RWPE2 (cell line): ENCODE measurements around the gene C19orf25.
"Not testable (repeated sequence)": the region's sequence is repeated elsewhere in the genome, so short reads cannot be mapped to it uniquely, and the experiment has no call there.

Experiments used
- ATAC-seq: fragments of 200-7000 bp; cut with Tn5 transposase; 3 replicates; pipeline ENCODE4 v1.9.1; 2021; ENCODE audit warnings: low read depth
- DNase-seq: peaks from one replicate; pipeline ENCODE4 v3.0.0-alpha.2; 2020; ENCODE audit warnings: low spot score
- H3K27ac ChIP-seq: fragments of 450-650 bp; 2 replicates; pipeline ENCODE4 v1.5.1; 2017; ENCODE audit warnings: mild to moderate bottlenecking; ENCODE audit not compliant: poor library complexity, severe bottlenecking
- H3K27me3 ChIP-seq: fragments of 250-450 bp; sonication (Bioruptor Pico); 2 replicates; pipeline ENCODE4 v1.5.1; 2021; ENCODE audit warnings: mild to moderate bottlenecking, moderate library complexity; ENCODE audit not compliant: insufficient read depth, poor library complexity, severe bottlenecking
- H3K36me3 ChIP-seq: fragments of 250-450 bp; sonication (Bioruptor Pico); 2 replicates; pipeline ENCODE4 v1.5.1; 2020; ENCODE audit warnings: low read depth, mild to moderate bottlenecking, moderate library complexity
- H3K4me1 ChIP-seq: fragments of 250-450 bp; sonication (Bioruptor Pico); 2 replicates; pipeline ENCODE4 v1.5.1; 2021; ENCODE audit warnings: mild to moderate bottlenecking, moderate library complexity; ENCODE audit not compliant: insufficient read depth, poor library complexity, severe bottlenecking
- H3K4me3 ChIP-seq: fragments of 250-450 bp; sonication (Bioruptor Pico); 2 replicates; pipeline ENCODE4 v1.5.1; 2021; ENCODE audit warnings: mild to moderate bottlenecking, moderate library complexity; ENCODE audit not compliant: severe bottlenecking
- H3K9me3 ChIP-seq: fragments of 250-450 bp; sonication (Bioruptor Pico); 2 replicates; pipeline ENCODE4 v1.5.1; 2021; ENCODE audit warnings: mild to moderate bottlenecking, moderate library complexity; ENCODE audit not compliant: severe bottlenecking
- TF ChIP-seq, protein P1 (sequence below): fragments of 450-650 bp; IDR thresholded peaks from one replicate; pipeline ENCODE4 v1.5.1; 2017; ENCODE audit warnings: mild to moderate bottlenecking, moderate library complexity; ENCODE audit not compliant: poor library complexity, severe bottlenecking

Gene C19orf25

DNA sequence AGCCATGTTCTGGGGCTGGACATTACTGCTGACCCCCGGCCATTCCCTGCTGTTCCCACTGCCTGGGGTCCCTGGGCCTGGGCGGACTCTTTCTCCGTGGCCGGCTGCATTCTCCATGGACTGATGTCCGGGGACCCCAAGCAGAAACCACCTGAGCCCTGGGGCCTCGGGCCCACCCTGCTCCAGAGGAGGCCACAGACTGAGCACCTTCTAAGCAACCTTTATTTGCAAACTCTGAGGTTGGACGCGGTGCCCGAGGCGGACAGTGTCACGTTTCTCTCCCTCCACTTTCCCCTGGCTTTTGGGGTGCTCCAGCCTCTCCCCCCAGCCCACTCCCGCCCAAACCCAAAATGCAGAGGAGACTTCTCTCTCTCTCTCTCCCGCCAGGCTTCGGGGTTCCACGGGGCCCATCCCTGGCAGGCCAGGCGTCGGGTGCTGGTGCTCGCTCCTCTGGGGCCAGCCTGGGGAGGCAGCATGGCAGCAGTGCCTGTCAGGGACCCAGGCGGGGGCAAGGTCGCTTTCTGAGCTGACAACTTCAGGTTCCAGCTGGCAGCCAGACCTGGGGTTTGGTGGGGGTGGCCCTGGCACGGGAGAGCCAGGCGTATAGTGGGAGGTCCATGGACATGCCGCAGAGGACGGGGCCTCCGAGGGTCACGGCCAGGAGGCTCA is 2.3 kb upstream of the C19orf25 start:
- Histone ChIP-seq H3K4me3 (no peak overlapping the region), H3K4me1 (no peaks in the 10 kb centered on the region), H3K27ac (no peak overlapping the region), H3K27me3 (no peaks in the 10 kb centered on the region), H3K9me3 (no peaks in the 10 kb centered on the region), H3K36me3 (peaks cover 16% of the 10 kb centered on the region)
- TF ChIP-seq, protein P1, sequence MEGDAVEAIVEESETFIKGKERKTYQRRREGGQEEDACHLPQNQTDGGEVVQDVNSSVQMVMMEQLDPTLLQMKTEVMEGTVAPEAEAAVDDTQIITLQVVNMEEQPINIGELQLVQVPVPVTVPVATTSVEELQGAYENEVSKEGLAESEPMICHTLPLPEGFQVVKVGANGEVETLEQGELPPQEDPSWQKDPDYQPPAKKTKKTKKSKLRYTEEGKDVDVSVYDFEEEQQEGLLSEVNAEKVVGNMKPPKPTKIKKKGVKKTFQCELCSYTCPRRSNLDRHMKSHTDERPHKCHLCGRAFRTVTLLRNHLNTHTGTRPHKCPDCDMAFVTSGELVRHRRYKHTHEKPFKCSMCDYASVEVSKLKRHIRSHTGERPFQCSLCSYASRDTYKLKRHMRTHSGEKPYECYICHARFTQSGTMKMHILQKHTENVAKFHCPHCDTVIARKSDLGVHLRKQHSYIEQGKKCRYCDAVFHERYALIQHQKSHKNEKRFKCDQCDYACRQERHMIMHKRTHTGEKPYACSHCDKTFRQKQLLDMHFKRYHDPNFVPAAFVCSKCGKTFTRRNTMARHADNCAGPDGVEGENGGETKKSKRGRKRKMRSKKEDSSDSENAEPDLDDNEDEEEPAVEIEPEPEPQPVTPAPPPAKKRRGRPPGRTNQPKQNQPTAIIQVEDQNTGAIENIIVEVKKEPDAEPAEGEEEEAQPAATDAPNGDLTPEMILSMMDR = no peak
- DNase-seq (no peak), ATAC-seq (no peak)

DNA sequence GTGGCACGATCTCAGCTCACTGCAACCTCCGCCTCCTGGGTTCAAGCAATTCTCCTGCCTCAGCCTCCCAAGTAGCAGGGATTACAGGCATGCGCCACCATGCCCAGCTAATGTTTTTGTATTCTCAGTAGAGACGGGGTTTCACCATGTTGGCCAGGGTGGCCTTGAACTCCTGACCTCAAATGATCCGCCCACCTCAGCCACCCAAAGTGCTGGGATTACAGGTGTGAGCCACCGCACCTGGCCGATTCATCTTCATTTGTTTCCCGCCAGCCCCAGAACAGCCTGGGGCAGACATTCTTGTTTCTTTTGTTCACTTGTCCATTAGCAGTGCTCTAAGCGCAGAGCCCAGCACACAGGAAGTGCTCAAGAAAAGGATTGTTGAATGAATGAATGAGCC is 2.0 kb downstream of the C19orf25 start:
- not testable (repeated sequence) for H3K9me3 ChIP-seq, H3K27ac ChIP-seq, DNase-seq, H3K4me1 ChIP-seq, ATAC-seq, H3K27me3 ChIP-seq, H3K4me3 ChIP-seq
- H3K36me3 ChIP-seq = peaks cover 18% of the 10 kb centered on the region

DNA sequence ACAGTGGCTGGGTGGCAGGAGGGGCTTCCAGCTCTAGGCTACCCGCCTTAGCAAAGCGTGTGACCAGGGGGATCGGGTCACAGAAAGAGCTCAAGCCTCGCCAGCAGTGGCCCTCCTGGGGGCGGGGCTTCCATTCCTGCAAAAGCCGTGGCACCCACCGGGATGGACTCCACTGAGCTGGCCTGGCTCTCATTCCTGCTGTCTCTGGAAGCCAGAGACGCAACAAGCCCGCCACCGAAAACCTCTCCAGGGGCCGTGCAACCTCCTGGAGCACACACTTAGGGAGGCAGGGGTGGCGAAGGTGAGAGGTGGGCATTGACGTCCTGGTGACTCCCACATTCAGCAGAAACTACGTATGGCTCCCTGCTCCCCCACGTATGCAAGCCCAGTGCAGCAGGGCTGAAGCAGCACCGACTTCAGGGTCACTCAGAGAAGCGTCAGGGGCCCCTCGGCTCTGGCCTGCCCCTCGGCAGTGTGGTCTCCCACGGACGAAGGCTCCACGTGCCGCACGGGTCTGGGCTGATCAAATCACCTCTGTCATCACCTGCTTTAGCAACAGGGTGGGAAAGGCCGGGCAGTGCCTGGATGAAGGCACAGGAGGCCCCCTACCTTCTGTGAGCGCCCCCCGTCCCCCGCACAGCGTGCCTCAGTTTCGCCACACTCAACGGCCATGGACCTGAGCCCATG is 3.1 kb downstream of the C19orf25 start:
- peaks cover 4% of the 10 kb centered on the region for H3K4me1 ChIP-seq
- ATAC-seq (no peak), DNase-seq (no peak)
- H3K27ac ChIP-seq = no peak overlapping the region
- no peaks in the 10 kb centered on the region for H3K9me3 ChIP-seq
- no peak overlapping the region for H3K4me3 ChIP-seq
- H3K36me3 ChIP-seq = peaks cover 18% of the 10 kb centered on the region
- TF ChIP-seq, protein P1 = no peak
- peaks cover 14% of the 10 kb centered on the region for H3K27me3 ChIP-seq

DNA sequence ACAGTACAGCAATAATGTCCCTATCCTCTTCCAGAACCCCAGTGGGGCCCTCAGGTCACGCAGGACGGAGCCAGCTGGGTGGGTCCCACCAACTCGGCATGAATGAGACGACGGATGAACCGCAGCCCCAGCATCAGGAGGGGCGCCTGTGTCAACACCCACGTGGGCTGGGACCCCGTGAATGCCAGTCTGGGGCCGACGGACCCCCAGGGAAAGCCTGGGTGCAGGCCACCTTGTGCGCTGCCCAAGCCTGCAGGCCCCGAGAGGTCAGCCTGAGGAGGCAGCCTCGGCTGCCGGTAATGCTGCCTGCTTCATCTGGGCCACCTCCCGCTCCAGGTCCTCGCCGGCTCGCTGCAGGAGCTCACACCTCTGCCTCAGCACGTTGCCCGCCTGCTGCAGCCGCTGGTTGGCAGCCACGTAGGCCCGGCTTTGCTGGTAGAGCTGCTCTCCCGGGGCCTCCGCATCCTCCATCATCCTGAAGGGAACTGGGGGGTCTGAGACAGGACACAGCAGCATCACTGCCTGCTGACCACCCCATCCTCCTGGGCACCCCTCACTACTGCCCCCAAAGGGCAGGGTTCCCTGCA is 4.2 kb downstream of the C19orf25 start:
- no peaks in the 10 kb centered on the region for H3K9me3 ChIP-seq
- no peak overlapping the region for H3K4me3 ChIP-seq
- TF ChIP-seq, protein P1 = no peak
- peaks cover 5% of the 10 kb centered on the region for H3K4me1 ChIP-seq
- DNase-seq (no peak), ATAC-seq (no peak)
- H3K27ac ChIP-seq = no peak overlapping the region
- peaks cover 25% of the 10 kb centered on the region for H3K27me3 ChIP-seq
- H3K36me3 ChIP-seq = peaks cover 18% of the 10 kb centered on the region

DNA sequence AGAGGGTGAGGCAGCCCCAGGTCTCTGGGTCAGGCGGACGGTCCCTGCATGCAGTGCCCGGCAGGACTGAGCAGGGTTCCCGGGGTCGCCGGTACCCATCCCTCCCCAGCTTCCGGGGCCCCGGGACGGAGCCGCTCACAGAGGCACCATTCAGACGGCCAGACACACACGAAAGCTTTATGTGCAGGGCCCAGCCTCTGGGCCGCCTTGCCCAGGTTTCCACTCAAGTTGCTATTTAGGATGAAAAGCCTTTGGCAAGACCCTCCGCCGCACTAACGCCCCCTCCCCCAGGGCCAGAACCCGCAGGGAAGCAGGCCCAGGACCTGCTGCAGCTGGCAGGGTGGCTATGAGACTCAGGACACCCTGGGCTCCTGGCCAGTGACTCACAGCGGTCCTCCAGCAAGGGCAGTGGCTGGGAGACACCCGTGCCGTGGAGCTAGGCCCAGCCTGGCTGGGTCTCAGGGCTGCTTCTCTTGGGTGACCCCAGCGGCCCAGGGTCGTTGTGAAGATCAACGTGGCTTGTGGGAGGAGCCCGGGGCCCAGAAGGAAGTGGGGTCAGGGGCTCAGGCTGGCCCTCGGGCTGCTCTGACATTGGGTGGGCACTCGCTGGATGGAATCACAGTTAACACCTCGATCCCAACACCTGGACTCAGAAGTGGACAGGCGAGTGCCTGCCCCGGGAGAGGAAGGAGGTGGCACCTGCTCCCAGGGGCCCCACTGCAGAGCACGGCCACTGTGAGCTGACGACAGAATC is 4.8 kb downstream of the C19orf25 start:
- Histone ChIP-seq H3K4me3 (no peak overlapping the region), H3K9me3 (no peaks in the 10 kb centered on the region), H3K27me3 (peaks cover 27% of the 10 kb centered on the region), H3K36me3 (peaks cover 18% of the 10 kb centered on the region), H3K27ac (no peak overlapping the region), H3K4me1 (peaks cover 5% of the 10 kb centered on the region)
- ATAC-seq = no peak
- TF ChIP-seq, protein P1 = no peak
- DNase-seq = no peak
